T1000 (cell line): ENCODE data around the gene RAB37.

Experiments used
- DNase-seq: peaks from one replicate; lab custom pipeline; 2025; ENCODE audit warnings: mixed read lengths; lab: John Stamatoyannopoulos, UW

Gene RAB37

GRCh38 chr17:74736513-74737298, at the start of gene RAB37:
TSS of gene RAB37 (plus strand) at chr17:74737256. CDS start at chr17:74737273, 17 bp downstream.
- DNase-seq: peak; percentile 98

- no peak for DNase-seq
These were observed 49.2 kb upstream of the RAB37 start for GRCh38 chr17:74687886-74688285.

GRCh38 chr17:74690409-74690825, 46.6 kb upstream of the RAB37 start:
- DNase-seq: no peak

- no peak for DNase-seq
These were observed 45.9 kb upstream of the RAB37 start for GRCh38 chr17:74691151-74691550.

GRCh38 chr17:74694081-74694480, 43.0 kb upstream of the RAB37 start:
- no peak for DNase-seq

GRCh38 chr17:74695629-74696028, 41.4 kb upstream of the RAB37 start:
- DNase-seq: no peak

- DNase-seq: no peak
These were observed 39.5 kb upstream of the RAB37 start for GRCh38 chr17:74697515-74697914.

- DNase-seq: no peak
These were observed 39.0 kb upstream of the RAB37 start for GRCh38 chr17:74698069-74698468.

- no peak for DNase-seq
These were observed 37.8 kb upstream of the RAB37 start for GRCh38 chr17:74699236-74699635.

- no peak for DNase-seq
These were observed 34.8 kb upstream of the RAB37 start for GRCh38 chr17:74702116-74702871.

- DNase-seq: no peak
These were observed 33.7 kb upstream of the RAB37 start for GRCh38 chr17:74703311-74703710.

- no peak for DNase-seq
These were observed 32.5 kb upstream of the RAB37 start for GRCh38 chr17:74704544-74704943.

GRCh38 chr17:74711058-74711824, 25.8 kb upstream of the RAB37 start:
- DNase-seq: no peak

- DNase-seq: no peak
These were observed 24.8 kb upstream of the RAB37 start for GRCh38 chr17:74712301-74712700.

- no peak for DNase-seq
These were observed 24.3 kb upstream of the RAB37 start, which contains the start of gene CD300LF for GRCh38 chr17:74712756-74713155. TSS of gene CD300LF (minus strand) at chr17:74712923. CDS start at chr17:74712866, 57 bp downstream.

- DNase-seq: no peak
These were observed 23.8 kb upstream of the RAB37 start for GRCh38 chr17:74713171-74713755.

GRCh38 chr17:74715144-74715543, 21.9 kb upstream of the RAB37 start:
- no peak for DNase-seq

GRCh38 chr17:74720506-74720905, 16.6 kb upstream of the RAB37 start:
- no peak for DNase-seq

- DNase-seq: no peak
These were observed 14.3 kb upstream of the RAB37 start for GRCh38 chr17:74722782-74723181.

GRCh38 chr17:74723891-74724290, 13.2 kb upstream of the RAB37 start:
- no peak for DNase-seq

GRCh38 chr17:74725111-74725510, 11.9 kb upstream of the RAB37 start:
- DNase-seq: no peak
